ENCODE results near the gene HIGD1A. TPM values are rescaled to one million over a fixed set of nuclear protein-coding genes. Genes with fewer than 3 reads are reported as not detected.

The HIGD1A gene
- total RNA-seq, 1 donor from 2014 or later, result 150 TPM

DNA sequence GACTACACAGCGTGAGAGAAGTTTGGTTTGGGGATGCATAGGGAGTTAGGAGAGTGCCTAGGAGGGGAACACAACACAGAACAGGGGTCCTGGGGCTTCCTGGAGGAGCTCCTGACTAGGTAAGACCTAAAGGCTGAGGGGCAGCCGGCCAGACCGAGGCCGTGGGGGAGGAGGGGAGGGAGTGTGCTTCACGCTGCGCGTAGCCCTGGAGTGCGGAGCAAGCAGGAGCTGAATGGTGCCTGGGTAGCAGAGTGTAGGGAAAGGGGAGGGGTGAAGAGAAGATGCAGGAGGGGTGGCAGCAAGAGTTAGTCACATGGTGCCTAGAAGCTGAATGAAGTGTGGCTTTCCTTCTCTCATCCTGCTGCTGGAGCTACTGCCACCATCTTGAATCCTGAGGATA, 69.3 kb downstream of the HIGD1A start:
- Histone ChIP-seq H3K36me3 (ENCODE audit: insufficient read depth, low read length) (no peaks in the 10 kb centered on the region), H3K4me1 (ENCODE audit: insufficient read depth, low read length) (no peaks in the 10 kb centered on the region), H3K79me2 (ENCODE audit: insufficient read depth, low read length) (no peaks in the 10 kb centered on the region), H3K9ac (ENCODE audit: low read length) (no peak overlapping the region), H3K4me2 (ENCODE audit: low read length) (no peak overlapping the region), H4K20me1 (ENCODE audit: insufficient read depth, low read length) (no peaks in the 10 kb centered on the region), H2AFZ (ENCODE audit: low read depth, low read length) (no peak overlapping the region), H3K4me3 (ENCODE audit: insufficient read depth, low read depth, low read length) (no peak overlapping the region), H3K27ac (ENCODE audit: low read depth, low read length) (no peak overlapping the region), H3K27me3 (ENCODE audit: insufficient read depth, low read length) (no peaks in the 10 kb centered on the region), H3K9me3 (ENCODE audit: insufficient read depth, low read depth, low read length) (no peaks in the 10 kb centered on the region)
- Mint-ChIP-seq H3K27me3 (ENCODE audit: low read depth, unreplicated experiment) (peaks cover 17% of the 10 kb centered on the region), H3K27ac (ENCODE audit: unreplicated experiment) (no peak overlapping the region), H3K4me1 (ENCODE audit: low read depth, unreplicated experiment) (no peaks in the 10 kb centered on the region), H3K4me3 (ENCODE audit: unreplicated experiment) (no peak overlapping the region), H3K36me3 (ENCODE audit: low read depth, unreplicated experiment) (no peaks in the 10 kb centered on the region), H3K9me3 (ENCODE audit: unreplicated experiment) (peaks cover 9% of the 10 kb centered on the region)
- DNase-seq (ENCODE audit: low read depth) (no peak), FAIRE-seq (no peak)
- TF ChIP-seq EZH2 (IDR thresholded peaks at IDR 0.05; ENCODE audit: insufficient read depth, low read length), result no peak
- TF ChIP-seq, protein P1, sequence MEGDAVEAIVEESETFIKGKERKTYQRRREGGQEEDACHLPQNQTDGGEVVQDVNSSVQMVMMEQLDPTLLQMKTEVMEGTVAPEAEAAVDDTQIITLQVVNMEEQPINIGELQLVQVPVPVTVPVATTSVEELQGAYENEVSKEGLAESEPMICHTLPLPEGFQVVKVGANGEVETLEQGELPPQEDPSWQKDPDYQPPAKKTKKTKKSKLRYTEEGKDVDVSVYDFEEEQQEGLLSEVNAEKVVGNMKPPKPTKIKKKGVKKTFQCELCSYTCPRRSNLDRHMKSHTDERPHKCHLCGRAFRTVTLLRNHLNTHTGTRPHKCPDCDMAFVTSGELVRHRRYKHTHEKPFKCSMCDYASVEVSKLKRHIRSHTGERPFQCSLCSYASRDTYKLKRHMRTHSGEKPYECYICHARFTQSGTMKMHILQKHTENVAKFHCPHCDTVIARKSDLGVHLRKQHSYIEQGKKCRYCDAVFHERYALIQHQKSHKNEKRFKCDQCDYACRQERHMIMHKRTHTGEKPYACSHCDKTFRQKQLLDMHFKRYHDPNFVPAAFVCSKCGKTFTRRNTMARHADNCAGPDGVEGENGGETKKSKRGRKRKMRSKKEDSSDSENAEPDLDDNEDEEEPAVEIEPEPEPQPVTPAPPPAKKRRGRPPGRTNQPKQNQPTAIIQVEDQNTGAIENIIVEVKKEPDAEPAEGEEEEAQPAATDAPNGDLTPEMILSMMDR (IDR thresholded peaks at IDR 0.05; ENCODE audit: insufficient read depth, low read depth, low read length), result no peak

DNA sequence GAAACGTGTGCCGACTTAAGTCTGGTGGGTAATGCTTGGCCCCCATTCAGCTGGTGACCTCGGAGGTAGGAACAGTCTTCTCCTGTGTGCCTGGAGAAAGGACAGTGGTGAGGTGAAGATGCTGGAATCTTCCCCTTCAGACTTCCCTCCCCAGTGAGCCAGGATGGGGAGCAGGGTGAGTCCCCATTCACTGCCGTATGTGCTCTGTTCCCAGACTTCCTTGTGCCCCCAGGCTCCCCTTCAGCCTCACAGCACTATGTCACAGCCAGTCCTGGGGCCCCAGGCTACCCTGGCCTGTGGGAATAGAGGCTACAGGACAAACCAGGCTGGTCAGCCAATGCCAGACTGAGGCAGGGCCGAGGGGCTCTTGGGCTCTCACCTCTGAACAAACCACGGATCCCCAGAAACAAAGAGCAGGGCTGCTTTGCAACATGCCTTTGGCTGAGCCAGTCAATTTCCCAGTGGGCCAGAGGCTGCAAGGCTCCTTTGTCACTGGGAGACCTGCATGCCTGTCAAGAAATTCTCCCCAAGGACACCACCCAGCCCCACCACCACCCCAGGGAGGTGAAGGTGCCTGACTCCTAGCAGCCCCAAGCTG, 69.9 kb downstream of the HIGD1A start:
- Histone ChIP-seq H3K27ac (ENCODE audit: low read depth, low read length) (no peak overlapping the region), H3K4me3 (ENCODE audit: insufficient read depth, low read depth, low read length) (no peak overlapping the region), H3K4me1 (ENCODE audit: insufficient read depth, low read length) (no peaks in the 10 kb centered on the region), H3K79me2 (ENCODE audit: insufficient read depth, low read length) (no peaks in the 10 kb centered on the region), H3K9ac (ENCODE audit: low read length) (no peak overlapping the region), H4K20me1 (ENCODE audit: insufficient read depth, low read length) (no peaks in the 10 kb centered on the region), H2AFZ (ENCODE audit: low read depth, low read length) (no peak overlapping the region), H3K27me3 (ENCODE audit: insufficient read depth, low read length) (no peaks in the 10 kb centered on the region), H3K36me3 (ENCODE audit: insufficient read depth, low read length) (no peaks in the 10 kb centered on the region), H3K4me2 (ENCODE audit: low read length) (no peak overlapping the region), H3K9me3 (ENCODE audit: insufficient read depth, low read depth, low read length) (no peaks in the 10 kb centered on the region)
- DNase-seq (ENCODE audit: low read depth) (no peak), FAIRE-seq (no peak)
- Mint-ChIP-seq H3K27me3 (ENCODE audit: low read depth, unreplicated experiment) (peaks cover 22% of the 10 kb centered on the region), H3K4me1 (ENCODE audit: low read depth, unreplicated experiment) (no peaks in the 10 kb centered on the region), H3K36me3 (ENCODE audit: low read depth, unreplicated experiment) (no peaks in the 10 kb centered on the region), H3K27ac (ENCODE audit: unreplicated experiment) (no peak overlapping the region), H3K4me3 (ENCODE audit: unreplicated experiment) (no peak overlapping the region), H3K9me3 (ENCODE audit: unreplicated experiment) (peaks cover 12% of the 10 kb centered on the region)
- TF ChIP-seq EZH2 (IDR thresholded peaks at IDR 0.05; ENCODE audit: insufficient read depth, low read length), result no peak
- TF ChIP-seq, protein P1 (IDR thresholded peaks at IDR 0.05; ENCODE audit: insufficient read depth, low read depth, low read length), result no peak

DNA sequence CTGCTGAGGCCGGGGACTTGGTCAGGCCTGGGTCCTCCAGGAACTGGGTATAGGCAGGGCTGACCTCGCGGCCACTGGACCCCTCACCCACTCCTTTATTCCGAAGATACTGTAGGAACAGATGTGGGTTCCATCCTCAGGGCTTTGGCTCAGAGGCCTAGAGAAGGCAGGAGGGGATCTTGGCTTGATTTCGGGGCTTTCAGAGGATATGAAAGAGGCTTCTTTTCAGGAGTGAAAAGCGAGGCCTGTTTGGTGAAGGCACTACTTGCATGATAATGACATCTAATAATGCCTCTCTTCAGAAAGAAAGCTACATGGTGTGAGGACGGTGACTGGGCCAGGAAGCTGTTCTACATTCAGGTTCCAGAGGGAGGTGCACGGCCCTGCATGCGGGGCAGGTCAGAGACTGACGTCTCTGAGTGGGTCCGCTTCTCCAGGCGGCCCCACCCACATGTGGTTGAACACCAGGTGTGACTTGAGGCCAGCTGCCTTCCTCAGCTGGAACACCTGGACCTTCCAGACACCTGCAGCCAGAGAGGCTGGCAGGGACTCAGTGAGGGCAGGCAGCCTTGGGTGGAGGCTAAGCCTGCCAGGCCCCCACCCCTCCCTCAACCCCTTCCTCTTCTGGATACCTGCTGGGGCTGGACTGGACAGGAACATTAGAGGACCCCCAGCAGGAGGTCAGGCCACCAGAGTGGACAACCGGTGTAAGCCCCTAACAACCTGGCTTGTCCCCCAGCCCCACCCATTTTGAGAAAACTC, 70.6 kb downstream of the HIGD1A start:
- DNase-seq (ENCODE audit: low read depth) (no peak), FAIRE-seq (no peak)
- H3K27ac ChIP-seq (ENCODE audit: low read depth, low read length), result no peak overlapping the region
- H2AFZ ChIP-seq (ENCODE audit: low read depth, low read length), result no peak overlapping the region
- H3K27me3 ChIP-seq (ENCODE audit: insufficient read depth, low read length), result no peaks in the 10 kb centered on the region
- H3K79me2 ChIP-seq (ENCODE audit: insufficient read depth, low read length), result no peaks in the 10 kb centered on the region
- H3K4me3 ChIP-seq (ENCODE audit: insufficient read depth, low read depth, low read length), result no peak overlapping the region
- H3K4me1 ChIP-seq (ENCODE audit: insufficient read depth, low read length), result no peaks in the 10 kb centered on the region
- H3K4me1 Mint-ChIP-seq (ENCODE audit: low read depth, unreplicated experiment), result no peaks in the 10 kb centered on the region
- H3K27ac Mint-ChIP-seq (ENCODE audit: unreplicated experiment), result no peak overlapping the region
- TF ChIP-seq, protein P1 (IDR thresholded peaks at IDR 0.05; ENCODE audit: insufficient read depth, low read depth, low read length), result no peak
- H3K9me3 Mint-ChIP-seq (ENCODE audit: unreplicated experiment), result peaks cover 10% of the 10 kb centered on the region
- H3K9ac ChIP-seq (ENCODE audit: low read length), result no peak overlapping the region
- no peaks in the 10 kb centered on the region for H4K20me1 ChIP-seq (ENCODE audit: insufficient read depth, low read length)
- H3K9me3 ChIP-seq (ENCODE audit: insufficient read depth, low read depth, low read length), result peaks cover 4% of the 10 kb centered on the region
- no peaks in the 10 kb centered on the region for H3K36me3 Mint-ChIP-seq (ENCODE audit: low read depth, unreplicated experiment)
- no peak overlapping the region for H3K4me3 Mint-ChIP-seq (ENCODE audit: unreplicated experiment)
- peaks cover 21% of the 10 kb centered on the region for H3K27me3 Mint-ChIP-seq (ENCODE audit: low read depth, unreplicated experiment)
- no peak overlapping the region for H3K4me2 ChIP-seq (ENCODE audit: low read length)
- no peaks in the 10 kb centered on the region for H3K36me3 ChIP-seq (ENCODE audit: insufficient read depth, low read length)
